PC-3 (cell line): ENCODE data around the gene SOX18. TPM values are rescaled to one million over a fixed set of nuclear protein-coding genes. Genes with fewer than 3 reads are reported as not detected.
A peak's percentile ranks its signal among the peaks of the same experiment; 100 is the strongest.

ENCODE experiments used
- ATAC-seq: fragments of 200-7000 bp; cut with Tn5 transposase; 2 replicates; pipeline ENCODE4 v1.9.1; 2020; ENCODE audit warnings: mild to moderate bottlenecking, moderate library complexity
- BruUV-seq: library from RNA; stranded (reverse); fragments of 400-500 nt; replicated peaks from 2 replicates; lab custom pipeline; 2021; lab: Mats Ljungman, UMichigan
- CTCF ChIA-PET: fragments of 300-600 bp; sonication (Branson Sonifier 250); formaldehyde crosslinking; loops from one replicate; lab custom pipeline; 2022; ENCODE audit warnings: antibody characterized with exemption; lab: Charles Lee
- POLR2A ChIA-PET: fragments of 300-600 bp; sonication (Branson Sonifier 250); formaldehyde crosslinking; loops from one replicate; lab custom pipeline; 2022; ENCODE audit warnings: antibody characterized with exemption; ENCODE audit not compliant: unreplicated experiment; lab: Charles Lee
- DNase-seq: peaks from one replicate; pipeline ENCODE4 v3.0.0-alpha.2; 2015
- H2AFZ ChIP-seq: fragments of 300-600 bp; sonication (generic); 2 replicates; pipeline ENCODE4 v1.6.0; 2016; ENCODE audit warnings: antibody characterized with exemption, low read length
- H3F3A ChIP-seq: fragments of 300-600 bp; sonication (generic); one replicate; pipeline ENCODE4 v1.6.0; 2017; ENCODE audit warnings: antibody characterized with exemption, low read length, control low read depth, mild to moderate bottlenecking; ENCODE audit not compliant: unreplicated experiment
- H3K27ac ChIP-seq: fragments of 300-600 bp; sonication (generic); 2 replicates; pipeline ENCODE4 v1.5.1; 2016; ENCODE audit warnings: mild to moderate bottlenecking, low read length
- H3K27me3 ChIP-seq: fragments of 300-600 bp; sonication (generic); 2 replicates; pipeline ENCODE4 v1.6.1; 2016; ENCODE audit warnings: low read length, mixed read lengths
- H3K36me3 ChIP-seq: fragments of 300-600 bp; sonication (generic); 2 replicates; pipeline ENCODE4 v1.6.1; 2016; ENCODE audit warnings: low read depth, mixed run types, low read length, mixed read lengths
- H3K4me1 ChIP-seq: fragments of 300-600 bp; sonication (generic); 2 replicates; pipeline ENCODE4 v1.5.1; 2016; ENCODE audit warnings: low read length; ENCODE audit not compliant: insufficient read depth
- H3K4me2 ChIP-seq: fragments of 300-600 bp; sonication (generic); 2 replicates; pipeline ENCODE4 v1.6.0; 2016; ENCODE audit warnings: low read length
- H3K4me3 ChIP-seq: fragments of 300-600 bp; sonication (generic); 2 replicates; pipeline ENCODE4 v1.5.1; 2016; ENCODE audit warnings: mild to moderate bottlenecking, low read length, mixed read lengths
- H3K79me2 ChIP-seq: fragments of 300-600 bp; sonication (generic); 2 replicates; pipeline ENCODE4 v1.6.1; 2017; ENCODE audit warnings: low read length, mixed read lengths
- H3K9ac ChIP-seq: fragments of 300-600 bp; sonication (generic); 2 replicates; pipeline ENCODE4 v1.6.0; 2016; ENCODE audit warnings: mild to moderate bottlenecking, low read length
- H3K9me2 ChIP-seq: fragments of 300-600 bp; sonication (generic); replicated peaks from 2 replicates; pipeline ENCODE4 v1.6.1; 2016; ENCODE audit warnings: mixed run types, low read length, mixed read lengths
- H3K9me3 ChIP-seq: fragments of 300-600 bp; sonication (generic); 2 replicates; pipeline ENCODE4 v1.6.1; 2016; ENCODE audit warnings: low read length, mixed read lengths
- H4K20me1 ChIP-seq: fragments of 300-600 bp; sonication (generic); 2 replicates; pipeline ENCODE4 v1.6.1; 2016; ENCODE audit warnings: low read length, mixed read lengths
- CTCF ChIP-seq: fragments of 300-600 bp; sonication (generic); conservative IDR thresholded peaks from 2 replicates; pipeline ENCODE4 v1.5.1; 2017; ENCODE audit warnings: antibody characterized with exemption, low read depth, mild to moderate bottlenecking, low read length
- EZH2 ChIP-seq: fragments of 300-600 bp; sonication (generic); IDR thresholded peaks from one replicate; pipeline ENCODE4 v1.6.1; 2017; ENCODE audit warnings: antibody characterized with exemption, mild to moderate bottlenecking, low read length; ENCODE audit not compliant: unreplicated experiment
- EZH2phosphoT487 ChIP-seq: fragments of 300-600 bp; sonication (generic); IDR thresholded peaks from 2 replicates; pipeline ENCODE4 v1.6.1; 2018; ENCODE audit warnings: mild to moderate bottlenecking, antibody characterized with exemption, low read length, borderline replicate concordance
- intact Hi-C: fragments of 100-400 bp; cut with micrococcal nuclease; formaldehyde crosslinking; loops from 2 replicates; pipeline ENCODE4 v1.9.0; 2023
- total RNA-seq: library from RNA; depleted of rRNA; stranded (reverse); fragments of >200 nt; gene quantifications from 2 replicates; pipeline ENCODE4 v1.2.3, GENCODE V29; 2014

Gene SOX18
- total RNA-seq, 1 experiment from 2014 or later = 1.5 TPM

GRCh38 chr20:64065974-64066343 lies 16.5 kb upstream of the SOX18 start:
- H3K36me3 ChIP-seq = no peaks in the 10 kb centered on the region
- peaks cover 36% of the 10 kb centered on the region for H3K4me1 ChIP-seq
- intact Hi-C loops = no loop called here
- H3K4me3 ChIP-seq = no peak overlapping the region
- H3K9me2 ChIP-seq = no peaks in the 10 kb centered on the region
- peak overlapping the region; percentile 37 for H3K4me2 ChIP-seq
- H2AFZ ChIP-seq = no peak overlapping the region
- H4K20me1 ChIP-seq = no peaks in the 10 kb centered on the region
- ChIA-PET POLR2A (no interaction called here), CTCF (no interaction called here)
- peak overlapping the region; percentile 26; the same call in 1 of the 2 replicates for H3K9ac ChIP-seq
- no peaks in the 10 kb centered on the region for H3F3A ChIP-seq
- peak overlapping the region; percentile 58 for H3K27ac ChIP-seq
- H3K79me2 ChIP-seq = peaks cover 10% of the 10 kb centered on the region
- H3K9me3 ChIP-seq = no peaks in the 10 kb centered on the region
- no TSS peak for BruUV-seq
- peak; percentile 82 for DNase-seq
- no peak for TF ChIP-seq EZH2
- no peak for TF ChIP-seq EZH2phosphoT487
- TF ChIP-seq CTCF = no peak
- no peaks in the 10 kb centered on the region for H3K27me3 ChIP-seq
- peak; percentile 5 for ATAC-seq

GRCh38 chr20:64065062-64065973 lies 15.9 kb upstream of the SOX18 start:
- Histone ChIP-seq H3K9me2 (no peaks in the 10 kb centered on the region), H3K4me1 (peaks cover 36% of the 10 kb centered on the region), H4K20me1 (no peaks in the 10 kb centered on the region), H3K4me2 (peak overlapping the region; percentile 95), H3K9me3 (no peaks in the 10 kb centered on the region), H3K36me3 (no peaks in the 10 kb centered on the region), H3K27ac (peak overlapping the region; percentile 58), H3F3A (no peaks in the 10 kb centered on the region), H3K79me2 (peaks cover 10% of the 10 kb centered on the region), H3K9ac (peak overlapping the region; percentile 26; the same call in 1 of the 2 replicates), H2AFZ (no peak overlapping the region), H3K27me3 (no peaks in the 10 kb centered on the region), H3K4me3 (no peak overlapping the region)
- DNase-seq (no peak), ATAC-seq (no peak)
- TF ChIP-seq CTCF = no peak
- no peak for TF ChIP-seq EZH2
- no peak for TF ChIP-seq EZH2phosphoT487
- CTCF ChIA-PET = no interaction called here
- POLR2A ChIA-PET = no interaction called here
- BruUV-seq = no TSS peak
- intact Hi-C loops = no loop called here

- H3K9ac ChIP-seq = peak overlapping the region; percentile 84
- H3K9me2 ChIP-seq = no peaks in the 10 kb centered on the region
- DNase-seq (peak; percentile 72), ATAC-seq (peak; percentile 43)
- H3K4me1 ChIP-seq = peaks cover 36% of the 10 kb centered on the region
- no peaks in the 10 kb centered on the region for H3K27me3 ChIP-seq
- no peaks in the 10 kb centered on the region for H3F3A ChIP-seq
- peaks cover 10% of the 10 kb centered on the region for H3K79me2 ChIP-seq
- ChIA-PET CTCF (no interaction called here), POLR2A (no interaction called here)
- H2AFZ ChIP-seq = peak overlapping the region; percentile 67
- H4K20me1 ChIP-seq = no peaks in the 10 kb centered on the region
- no TSS peak for BruUV-seq
- H3K4me2 ChIP-seq = peak overlapping the region; percentile 95
- intact Hi-C loops = no loop called here
- TF ChIP-seq EZH2 = no peak
- TF ChIP-seq EZH2phosphoT487 = no peak
- TF ChIP-seq CTCF = no peak
- H3K27ac ChIP-seq = peak overlapping the region; percentile 73
- H3K36me3 ChIP-seq = no peaks in the 10 kb centered on the region
- peak overlapping the region; percentile 79 for H3K4me3 ChIP-seq
- H3K9me3 ChIP-seq = no peaks in the 10 kb centered on the region
Observed at GRCh38 chr20:64064145-64064698, 14.8 kb upstream of the SOX18 start.
